Measurements from ENCODE around the gene HYDIN. TPM values are rescaled to one million over a fixed set of nuclear protein-coding genes. Genes with fewer than 3 reads are reported as not detected.
A peak's percentile ranks its signal among the peaks of the same experiment; 100 is the strongest.
"Not testable (repeated sequence)": the region's sequence is repeated elsewhere in the genome, so short reads cannot be mapped to it uniquely, and the experiment has no call there.

Gene HYDIN
- total RNA-seq, 1 experiment from 2014 or later = 0.07 TPM

- no peak for DNase-seq (ENCODE audit: low read depth)
Measured at GRCh38 chr16:71225145-71225544, 5.4 kb downstream of the HYDIN start.

DNA sequence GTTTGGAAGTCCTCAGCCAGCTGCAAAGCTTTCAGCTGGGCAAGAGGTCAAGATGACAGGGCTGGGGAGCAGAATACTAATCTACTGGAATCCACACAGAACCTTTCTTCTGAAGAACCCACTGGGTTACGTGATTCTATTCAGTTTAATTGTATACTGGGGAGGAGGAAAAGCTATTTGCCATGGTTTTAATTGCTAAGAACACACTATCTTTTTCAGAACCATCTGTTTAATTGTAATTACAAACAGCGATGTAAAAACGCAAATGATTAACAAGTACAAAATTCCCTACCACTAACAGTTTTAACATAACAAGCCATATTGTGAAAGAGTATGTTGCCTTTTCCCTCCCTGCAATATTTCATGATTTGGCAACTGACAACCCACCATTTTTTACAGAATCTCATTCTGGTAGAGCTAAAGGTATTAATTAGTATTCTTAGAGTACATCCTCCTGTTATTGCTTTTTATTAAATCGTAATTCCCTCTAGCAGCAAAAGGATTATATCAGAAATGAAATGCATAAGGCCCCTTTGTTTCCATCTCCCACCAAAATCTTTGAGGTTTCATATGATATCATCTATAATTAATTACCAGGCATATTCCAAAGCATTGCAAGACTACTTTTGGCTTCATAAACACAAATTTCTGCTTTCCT, 12.1 kb downstream of the HYDIN start:
- no peak for DNase-seq (ENCODE audit: low read depth)

DNA sequence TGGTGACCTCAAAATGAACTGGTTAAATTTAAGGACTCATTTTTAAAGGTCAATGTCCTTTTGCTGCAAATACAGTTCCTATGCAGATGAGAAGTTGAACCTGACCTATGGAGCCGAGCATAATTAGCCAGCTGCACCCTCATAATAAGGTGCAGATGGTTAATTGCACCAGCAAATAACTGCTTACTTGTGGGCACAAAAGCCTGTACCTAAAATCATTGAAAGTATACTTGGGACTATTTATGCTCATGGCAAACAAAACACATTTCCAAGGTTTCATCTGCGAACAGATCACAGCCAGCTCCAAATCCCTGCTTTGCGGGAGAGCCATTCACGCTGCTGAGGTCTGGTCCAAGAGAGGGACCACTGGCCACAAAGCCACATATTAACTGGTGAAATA, 13.0 kb downstream of the HYDIN start:
- DNase-seq (ENCODE audit: low read depth) = no peak

DNA sequence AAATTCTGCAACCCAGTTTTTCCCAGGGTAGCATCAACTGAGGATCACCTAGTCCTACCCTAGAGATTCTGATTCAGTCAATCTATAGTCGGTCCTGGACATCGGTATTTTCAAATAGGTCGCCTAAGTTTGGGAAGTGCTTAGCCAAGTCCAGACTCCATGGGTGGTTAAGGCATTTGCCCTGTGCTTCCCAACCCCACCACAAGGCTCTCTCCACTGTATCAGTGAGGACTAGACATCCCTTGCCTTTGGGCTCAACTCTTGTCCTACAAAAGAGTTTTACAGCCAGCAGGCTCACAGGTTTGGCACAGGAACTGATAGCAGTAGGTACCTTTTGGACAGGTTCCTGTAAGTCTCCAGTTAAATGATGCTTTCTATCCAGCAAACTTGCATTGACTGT, 13.8 kb downstream of the HYDIN start:
- no peak for DNase-seq (ENCODE audit: low read depth)

DNA sequence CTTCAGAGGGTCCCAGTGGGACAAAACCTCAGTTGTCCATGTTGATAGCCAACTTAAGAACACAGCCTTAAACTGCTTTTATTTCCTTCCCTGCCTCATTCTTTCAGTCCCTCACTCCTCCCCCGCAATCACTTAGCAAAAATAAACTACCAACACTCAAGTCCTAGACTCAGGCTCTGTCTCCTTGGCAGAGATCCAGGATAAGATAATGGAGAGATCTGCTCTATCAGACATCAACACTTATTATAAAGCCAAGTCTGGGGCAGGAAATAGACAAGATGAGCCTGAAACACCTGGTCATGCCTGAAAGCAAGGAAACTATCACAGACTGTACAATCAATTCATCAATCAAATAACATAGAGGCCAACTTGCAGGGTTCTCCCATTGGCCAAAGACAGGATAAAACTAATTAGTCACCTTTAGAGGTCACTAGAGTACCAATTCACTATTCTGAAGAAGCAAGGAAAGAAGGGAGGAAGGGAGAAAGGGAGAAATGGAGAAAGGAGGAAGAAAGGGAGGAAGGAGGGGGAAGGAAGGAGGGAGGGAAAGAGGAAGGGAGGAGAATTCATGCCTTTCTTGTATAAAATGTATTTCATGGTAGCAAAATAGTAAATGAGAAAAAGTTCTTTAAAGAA, 15.7 kb downstream of the HYDIN start:
- DNase-seq (ENCODE audit: low read depth) = peak; percentile 8

DNA sequence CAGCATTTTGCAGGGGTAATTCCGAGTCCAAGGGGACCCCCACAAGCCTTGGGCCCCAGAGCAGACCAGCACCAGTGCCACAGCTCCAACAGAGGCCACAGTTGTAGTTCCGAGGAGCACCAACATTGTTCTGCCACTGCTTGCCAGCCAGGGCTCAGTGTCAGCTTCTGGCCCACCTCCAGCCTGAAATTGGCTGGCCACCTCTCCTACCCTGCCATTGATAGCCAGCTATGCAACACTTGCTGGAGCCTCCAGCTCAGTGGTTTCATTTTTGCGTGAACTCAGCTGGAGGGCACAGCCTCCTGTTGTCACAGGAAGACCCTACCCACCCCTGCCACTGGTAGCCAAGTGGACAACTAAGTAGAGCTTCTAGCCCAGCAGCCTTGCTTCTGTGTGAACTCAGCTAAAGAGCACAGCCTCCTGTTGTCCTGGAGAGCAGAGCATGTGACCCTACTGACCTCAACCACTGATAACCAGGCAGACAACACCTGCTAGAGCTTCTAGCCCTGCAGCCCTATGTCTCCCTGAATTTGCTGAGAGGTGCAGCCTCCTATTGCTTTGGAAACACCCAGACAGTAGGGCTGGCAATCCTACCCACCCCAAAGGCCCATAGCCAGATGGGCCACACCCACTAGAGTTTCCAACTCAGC, 24.9 kb downstream of the HYDIN start:
- no peak for DNase-seq (ENCODE audit: low read depth)

- DNase-seq (ENCODE audit: low read depth) = no peak
Measured at GRCh38 chr16:71203631-71204030, 26.9 kb downstream of the HYDIN start.

GRCh38 chr16:71201556-71201955, 29.0 kb downstream of the HYDIN start:
- DNase-seq (ENCODE audit: low read depth) = peak; percentile 9

- DNase-seq (ENCODE audit: low read depth) = no peak
Measured at GRCh38 chr16:71201054-71201453, 29.5 kb downstream of the HYDIN start.

GRCh38 chr16:71198408-71198807, 32.1 kb downstream of the HYDIN start:
- no peak for DNase-seq (ENCODE audit: low read depth)

DNA sequence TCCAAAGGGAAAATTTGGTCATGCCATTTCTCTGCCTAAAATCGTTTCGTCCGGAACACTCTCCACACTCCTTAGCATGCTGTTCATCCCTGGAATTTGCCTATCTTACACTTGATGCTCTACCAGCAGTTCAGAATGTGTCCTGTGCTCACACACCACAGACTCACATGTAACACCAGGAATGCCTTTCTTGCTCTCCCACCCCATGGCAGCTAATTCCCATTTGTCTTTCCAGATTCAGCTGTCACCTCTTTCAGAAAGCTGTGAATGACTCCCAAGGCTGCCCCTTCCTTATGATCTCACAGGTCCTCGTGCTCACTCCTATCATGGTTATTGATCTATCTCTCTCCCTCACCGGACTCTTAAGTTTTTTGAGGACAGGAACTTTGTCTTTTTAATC, 38.1 kb downstream of the HYDIN start:
- DNase-seq (ENCODE audit: low read depth) = no peak

- no peak for DNase-seq (ENCODE audit: low read depth)
Measured at GRCh38 chr16:71188956-71189712, 41.4 kb downstream of the HYDIN start.

DNA sequence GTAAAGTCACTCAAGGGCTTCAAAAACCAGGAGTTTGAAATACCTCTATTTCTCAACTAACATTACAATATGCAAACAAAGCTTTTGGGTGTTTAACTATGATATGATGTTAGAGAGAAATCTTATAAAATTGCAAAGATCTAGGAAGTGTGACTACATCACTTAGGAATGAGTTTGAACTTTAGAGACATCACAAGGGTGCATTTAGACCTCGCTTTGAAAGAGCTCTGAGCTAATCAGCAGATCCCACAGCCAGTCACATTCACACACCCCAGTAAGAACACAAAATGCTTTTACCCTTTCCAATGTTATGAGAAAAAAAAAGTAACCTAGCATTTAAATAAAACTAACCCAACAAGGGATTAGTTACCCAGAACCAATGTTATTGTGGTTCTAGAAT, 45.2 kb downstream of the HYDIN start:
- DNase-seq (ENCODE audit: low read depth) = peak; percentile 3

GRCh38 chr16:71179569-71179968, 51.0 kb downstream of the HYDIN start:
- no peak for DNase-seq (ENCODE audit: low read depth)

DNA sequence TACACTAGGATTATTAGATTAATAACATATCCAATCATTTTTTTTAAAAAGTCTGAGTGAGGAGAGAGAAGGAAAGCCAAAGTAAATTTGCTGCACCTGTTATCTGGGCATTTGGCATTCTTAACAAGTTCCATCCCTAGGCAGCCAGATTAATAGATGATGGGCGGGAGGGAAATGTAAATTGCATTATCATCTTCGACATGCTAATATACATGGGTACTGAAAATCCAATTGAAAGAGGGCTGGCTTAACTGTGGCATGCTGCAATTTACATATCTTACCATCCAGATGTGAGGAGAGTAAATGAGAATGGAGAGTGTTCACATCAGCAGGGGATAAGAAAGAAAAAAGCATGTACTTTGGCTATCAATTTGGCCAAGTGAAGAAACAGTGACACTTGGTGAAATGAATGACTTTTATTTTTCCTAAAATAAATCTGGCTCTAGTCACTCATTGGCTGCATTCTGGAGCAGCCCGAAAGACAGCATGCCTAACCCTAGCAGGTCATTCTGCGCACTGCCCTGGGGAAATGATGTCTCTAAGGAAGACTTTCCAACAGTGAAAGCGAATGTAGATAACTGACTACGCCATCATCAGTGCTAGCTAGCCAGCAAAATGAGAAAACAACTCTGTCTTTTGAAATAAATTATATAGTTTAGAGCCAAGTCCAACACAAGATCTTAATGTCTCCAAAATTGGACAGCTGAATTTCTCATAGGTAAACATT, 57.9 kb downstream of the HYDIN start:
- DNase-seq (ENCODE audit: low read depth) = no peak

DNA sequence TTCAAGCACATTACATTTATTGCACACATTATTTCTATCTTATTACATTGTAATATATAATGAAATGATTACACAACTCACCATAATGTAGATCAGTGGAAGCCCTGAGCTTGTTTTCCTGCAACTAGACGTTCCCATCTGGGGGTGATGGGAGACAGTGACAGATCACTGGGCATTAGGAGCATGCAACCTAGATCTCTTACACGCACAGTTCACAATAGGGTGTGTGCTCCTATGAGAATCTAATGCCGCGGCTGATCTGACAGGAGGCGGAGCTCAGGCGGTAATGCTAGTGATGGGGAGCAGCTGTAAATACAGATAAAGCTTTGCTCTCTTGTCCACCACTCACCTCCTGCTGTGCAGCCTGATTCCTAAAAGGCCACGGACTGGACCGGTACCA, 69.5 kb downstream of the HYDIN start:
- DNase-seq (ENCODE audit: low read depth) = not testable (repeated sequence)

DNA sequence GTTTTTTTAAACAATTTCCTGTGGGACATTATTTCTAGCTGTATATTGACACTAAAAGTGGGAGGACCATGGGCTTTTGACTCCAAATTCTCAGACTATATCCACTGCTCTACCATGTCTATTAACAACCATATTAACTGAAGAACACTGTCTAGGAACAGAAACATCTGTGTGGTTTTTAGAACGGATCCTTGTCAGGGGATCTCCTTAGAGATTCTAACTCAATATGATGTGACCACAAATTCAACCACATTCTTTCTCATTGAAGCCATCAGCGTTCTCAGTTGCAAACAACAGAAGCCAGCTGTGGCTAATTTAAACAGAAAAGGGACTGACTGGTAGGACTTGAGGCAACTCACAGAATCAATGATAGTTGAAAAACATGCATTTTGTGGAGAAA, 73.2 kb downstream of the HYDIN start:
- DNase-seq (ENCODE audit: low read depth) = not testable (repeated sequence)

DNA sequence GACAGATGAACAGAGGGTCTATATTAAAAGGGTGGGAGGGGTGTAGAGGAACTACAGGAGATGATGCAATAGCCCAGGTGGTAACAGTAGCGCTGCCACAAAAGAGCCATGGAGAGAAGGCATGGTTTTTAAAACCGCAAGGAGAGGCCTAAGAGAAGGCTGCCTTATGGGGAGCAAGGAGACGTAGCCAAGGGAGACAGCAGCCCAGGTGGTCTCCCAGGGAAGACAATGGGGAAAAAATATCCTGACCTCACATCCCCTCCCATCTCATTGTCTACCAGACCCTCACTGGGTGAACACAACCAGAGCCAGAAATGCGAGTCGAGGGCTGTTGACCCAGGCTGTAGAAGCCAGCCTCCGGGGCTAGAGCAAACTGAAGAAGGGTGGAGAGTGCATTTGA, 77.2 kb downstream of the HYDIN start:
- DNase-seq (ENCODE audit: low read depth) = not testable (repeated sequence)

- DNase-seq (ENCODE audit: low read depth) = not testable (repeated sequence)
Measured at GRCh38 chr16:71151654-71152053, 78.9 kb downstream of the HYDIN start.

DNA sequence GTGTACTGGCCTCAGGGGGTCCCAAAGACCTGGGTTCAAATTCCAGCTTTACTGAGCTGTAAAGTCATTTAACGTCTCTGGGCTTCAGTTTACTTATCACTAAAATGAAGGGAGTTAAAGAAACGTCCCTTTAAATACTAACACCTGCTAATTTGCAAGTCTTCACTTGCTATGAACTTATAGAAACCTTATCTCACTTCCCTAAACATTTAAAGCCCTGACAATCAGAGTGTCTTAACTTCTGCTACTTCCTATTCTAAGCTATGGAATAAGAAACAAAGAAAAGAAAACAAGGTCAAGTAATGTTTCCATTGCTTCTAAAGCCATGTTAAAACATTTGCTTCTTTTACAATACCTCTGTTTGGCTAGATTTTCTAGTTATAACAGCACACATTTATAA, 87.3 kb downstream of the HYDIN start:
- not testable (repeated sequence) for DNase-seq (ENCODE audit: low read depth)

DNA sequence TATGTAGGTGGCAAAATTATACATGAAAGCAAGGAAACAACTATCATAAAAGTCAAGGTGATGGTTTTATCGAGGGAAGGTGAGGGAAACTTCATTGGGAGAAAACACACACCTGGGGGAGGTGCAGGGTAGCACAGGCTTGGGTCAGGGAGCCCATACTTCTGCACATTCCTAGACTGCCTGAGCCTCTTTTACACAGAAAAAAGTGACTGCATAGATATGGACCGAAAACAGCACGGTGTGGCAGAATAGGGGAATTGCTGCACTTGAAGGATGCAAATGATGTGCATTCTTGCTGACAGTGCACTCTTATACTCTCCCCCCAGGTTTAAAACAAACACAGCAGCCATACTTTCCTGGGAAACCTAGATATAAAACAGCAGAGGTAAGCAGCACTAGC, 120.0 kb downstream of the HYDIN start:
- not testable (repeated sequence) for DNase-seq (ENCODE audit: low read depth)

Data from M059J (cell line).